IPS DF 19.7 (cell line): ENCODE data around the gene NKAIN2.
"Not testable (repeated sequence)": the region's sequence is repeated elsewhere in the genome, so short reads cannot be mapped to it uniquely, and the experiment has no call there.

ENCODE experiments used
- DNase-seq: peaks from one replicate; pipeline ENCODE4 v3.0.0-alpha.2; 2013; ENCODE audit warnings: low read depth, low spot score

Gene NKAIN2

DNA sequence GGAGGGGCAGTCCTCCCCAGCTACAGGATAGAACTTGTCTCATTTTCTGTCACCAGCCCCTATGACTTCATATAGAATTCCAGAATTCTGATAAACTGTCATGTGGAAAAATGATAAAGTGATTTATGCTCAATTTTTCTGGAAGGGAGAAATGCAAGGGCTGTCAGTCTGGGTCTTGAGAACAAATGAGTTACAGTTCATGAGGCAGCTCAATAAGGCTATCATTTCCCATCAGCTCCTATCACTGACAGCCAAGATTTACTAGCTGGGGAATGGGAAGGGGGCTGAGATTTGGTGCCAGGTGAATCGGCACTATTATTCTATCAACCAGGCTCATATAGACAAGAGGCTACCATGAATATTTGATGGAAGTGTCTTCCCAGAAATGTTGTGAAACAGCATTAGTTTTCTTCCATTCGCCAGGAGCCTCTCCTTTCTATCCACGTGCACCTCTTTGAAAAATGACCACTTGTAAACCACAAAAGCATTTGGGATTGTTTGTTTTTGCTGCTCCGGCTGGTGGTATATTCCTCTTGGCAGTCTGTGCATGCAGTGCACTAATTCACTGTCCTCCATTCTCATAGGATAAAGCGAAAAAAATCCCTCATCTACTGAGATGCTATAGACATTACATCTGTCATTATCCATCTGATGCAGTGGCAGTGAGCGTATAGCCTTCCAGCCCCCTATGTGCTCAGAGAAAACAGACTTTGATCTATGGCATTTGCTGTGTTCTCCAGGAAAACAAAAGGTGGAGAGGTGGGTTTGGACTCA, 629.9 kb downstream of the NKAIN2 start:
- no peak for DNase-seq

DNA sequence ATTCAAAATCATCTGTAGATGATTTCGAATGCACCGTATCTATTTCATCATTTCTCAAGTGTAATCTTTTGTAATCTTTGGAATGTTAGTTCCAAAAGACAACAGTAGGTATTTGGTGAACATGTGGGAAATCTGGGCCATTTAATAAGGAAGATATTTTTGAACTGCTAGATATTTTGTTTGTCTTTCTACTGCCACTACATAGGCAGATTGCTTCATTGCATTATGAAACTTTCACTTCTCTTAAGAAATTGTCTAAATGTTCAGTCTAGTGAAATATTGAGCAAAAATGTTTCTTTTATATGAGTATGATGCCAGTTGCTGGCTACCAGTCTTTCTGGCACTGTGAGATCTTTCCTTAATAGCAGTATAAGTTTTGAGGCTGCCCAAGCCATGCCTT, 630.8 kb downstream of the NKAIN2 start:
- no peak for DNase-seq

GRCh38 chr6:124436803-124437202, 633.1 kb downstream of the NKAIN2 start:
- DNase-seq: no peak

- no peak for DNase-seq
Measured at GRCh38 chr6:124438546-124439065, 634.9 kb downstream of the NKAIN2 start.

DNA sequence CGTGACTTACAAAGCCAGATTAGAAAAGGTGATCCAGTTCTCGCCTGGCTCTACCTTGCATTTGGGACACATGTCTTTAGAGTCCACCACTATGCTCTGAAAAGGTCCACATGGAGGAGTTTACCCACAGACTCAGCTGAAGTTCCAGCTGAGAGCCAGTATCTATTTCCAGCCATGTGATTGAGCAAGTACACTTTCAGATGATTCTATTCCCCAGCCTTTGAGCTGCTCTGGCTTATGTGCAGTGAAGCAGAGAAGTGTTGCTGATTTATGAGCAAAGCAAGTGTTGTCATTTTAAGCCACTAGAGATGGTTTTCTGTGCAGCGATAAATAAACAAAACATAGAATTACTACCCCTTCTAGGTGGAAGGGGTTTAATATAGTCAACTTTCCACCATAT, 637.8 kb downstream of the NKAIN2 start:
- no peak for DNase-seq

GRCh38 chr6:124443541-124443940, 639.9 kb downstream of the NKAIN2 start:
- no peak for DNase-seq

GRCh38 chr6:124445581-124445980, 641.9 kb downstream of the NKAIN2 start:
- no peak for DNase-seq

DNA sequence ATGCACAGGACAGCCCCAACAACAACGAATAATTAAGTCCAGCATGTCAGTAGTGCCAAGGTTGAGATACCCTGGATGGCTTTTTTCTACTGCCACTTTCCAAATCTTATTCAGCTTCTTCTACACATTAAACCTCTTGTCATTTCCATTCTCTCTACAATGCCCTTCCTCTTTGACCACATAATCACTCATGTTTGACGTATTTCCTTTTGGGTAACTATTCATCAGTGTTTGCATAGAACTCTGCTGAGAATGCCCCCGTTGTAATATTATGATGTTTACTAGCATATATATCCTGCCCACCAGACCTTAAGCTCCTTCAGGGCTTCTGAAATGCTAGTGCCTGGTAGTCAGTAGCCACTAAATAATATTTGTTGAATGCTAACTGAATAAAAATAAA, 643.3 kb downstream of the NKAIN2 start:
- no peak for DNase-seq

GRCh38 chr6:124459268-124459667, 655.6 kb downstream of the NKAIN2 start:
- no peak for DNase-seq

- DNase-seq: no peak
Measured at GRCh38 chr6:124462750-124463149, 659.1 kb downstream of the NKAIN2 start.

DNA sequence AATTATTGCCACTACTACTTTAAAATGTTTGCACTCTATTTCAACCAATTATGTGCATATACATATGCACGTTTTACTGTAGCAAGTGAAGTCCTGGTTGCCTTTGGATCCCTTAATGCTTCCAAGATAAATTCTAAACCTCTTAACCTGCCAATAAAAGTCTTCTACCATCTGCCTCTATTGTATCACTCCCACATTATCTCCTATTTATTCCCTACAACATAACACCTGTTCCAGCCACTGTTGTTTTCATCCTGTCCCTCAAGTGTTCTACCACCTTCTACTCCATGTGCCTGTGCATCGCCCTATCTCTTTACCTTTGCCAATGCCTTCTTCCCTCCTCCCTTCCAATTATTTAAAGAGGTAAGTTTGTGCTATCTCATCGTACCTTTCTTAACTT, 659.6 kb downstream of the NKAIN2 start:
- no peak for DNase-seq

DNA sequence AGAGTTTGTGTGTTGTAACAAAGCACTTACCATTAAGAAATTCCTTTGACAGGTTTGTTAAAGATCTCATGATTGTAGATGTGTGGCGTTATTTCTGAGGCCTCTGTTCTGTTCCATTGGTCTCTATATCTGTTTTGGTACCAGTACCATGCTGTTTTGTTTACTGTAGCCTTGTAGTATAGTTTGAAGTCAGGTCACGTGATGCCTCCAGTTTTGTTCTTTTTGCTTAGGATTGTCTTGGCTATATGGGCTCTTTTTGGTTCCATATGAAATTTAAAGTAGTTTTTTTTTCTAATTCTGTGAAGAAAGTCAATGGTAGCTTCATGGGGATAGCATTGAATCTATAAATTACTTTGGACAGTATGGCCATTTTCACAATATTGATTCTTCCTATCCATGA, 660.9 kb downstream of the NKAIN2 start:
- DNase-seq: not testable (repeated sequence)

DNA sequence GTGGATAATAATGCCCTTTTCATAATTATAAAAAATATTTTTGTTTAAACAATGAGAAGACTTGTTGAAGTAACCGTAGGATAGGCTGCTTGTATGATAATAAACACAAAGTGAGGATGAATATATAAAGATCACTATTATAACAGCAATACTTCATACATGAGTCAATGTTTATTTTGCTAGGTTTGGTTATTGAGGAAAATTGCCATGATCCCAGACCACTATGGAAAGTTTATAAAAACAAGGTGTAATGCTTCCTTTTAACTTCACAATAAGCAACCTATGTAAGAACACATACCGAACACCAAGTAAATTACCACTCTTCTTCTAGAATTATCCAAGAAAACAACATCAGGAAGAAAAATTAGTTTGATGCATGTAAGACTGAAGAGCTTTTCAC, 663.3 kb downstream of the NKAIN2 start:
- no peak for DNase-seq

GRCh38 chr6:124467366-124467765, 663.7 kb downstream of the NKAIN2 start:
- DNase-seq: no peak

DNA sequence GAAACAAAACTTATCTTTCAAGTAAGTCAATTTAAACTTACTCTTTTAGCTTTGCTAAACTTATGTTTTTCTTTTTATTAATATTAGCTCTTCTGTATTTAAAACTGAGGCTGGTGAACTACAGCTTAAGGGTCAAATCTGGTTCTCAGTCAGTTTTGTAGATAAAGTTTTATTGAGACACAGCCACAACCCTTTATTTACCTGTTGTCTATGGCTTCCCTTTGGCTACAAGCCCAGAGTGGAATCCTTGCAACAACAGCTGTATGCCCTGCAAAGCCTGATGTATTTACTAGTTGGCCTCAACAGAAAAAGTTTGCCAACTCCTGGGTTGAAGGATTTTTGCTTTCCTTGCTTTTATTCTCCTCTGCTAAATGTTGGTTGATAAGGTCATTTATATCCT, 667.1 kb downstream of the NKAIN2 start:
- no peak for DNase-seq

DNA sequence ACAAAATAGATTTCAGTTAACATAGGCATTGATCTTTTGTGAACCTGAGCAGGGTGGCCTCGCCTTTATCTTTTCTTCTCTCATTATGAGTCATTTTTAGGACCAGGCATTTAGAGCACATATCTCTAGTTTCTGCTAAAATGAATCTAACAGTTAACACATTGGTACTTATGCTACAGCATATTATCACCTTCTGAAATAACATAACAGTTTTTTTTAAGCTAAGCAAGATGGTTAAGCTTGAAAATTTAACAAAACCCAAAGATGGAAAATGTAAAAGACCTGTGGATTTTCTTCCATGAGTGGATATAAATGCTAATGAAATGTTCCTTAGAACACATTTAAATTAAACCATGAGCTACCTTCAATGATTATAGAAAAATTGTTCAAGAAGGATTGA, 671.5 kb downstream of the NKAIN2 start:
- no peak for DNase-seq

- no peak for DNase-seq
Measured at GRCh38 chr6:124478906-124479305, 675.2 kb downstream of the NKAIN2 start.

GRCh38 chr6:124479991-124480430, 676.3 kb downstream of the NKAIN2 start:
- no peak for DNase-seq

GRCh38 chr6:124482071-124482491, 678.4 kb downstream of the NKAIN2 start:
- DNase-seq: no peak

GRCh38 chr6:124487623-124488431, 684.2 kb downstream of the NKAIN2 start:
- DNase-seq: no peak

- no peak for DNase-seq
Measured at GRCh38 chr6:124490122-124490521, 686.5 kb downstream of the NKAIN2 start.

DNA sequence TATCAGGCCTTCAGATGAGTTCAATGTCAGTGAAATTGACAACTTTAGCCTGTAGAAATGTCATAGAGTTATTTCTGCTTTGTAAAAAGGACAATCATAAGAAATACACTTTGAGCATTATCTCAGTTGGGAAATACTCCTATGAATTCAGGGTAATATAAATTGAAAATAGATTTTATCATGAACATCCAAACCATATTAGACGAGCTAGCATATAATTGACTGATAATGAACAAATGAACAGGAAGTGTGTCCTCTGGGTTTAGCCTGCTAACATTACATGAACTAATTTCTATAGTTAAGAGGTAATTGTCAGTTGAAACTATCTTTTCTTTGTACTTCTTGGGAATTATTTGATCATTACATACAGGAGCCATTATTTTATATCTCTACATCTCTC, 689.6 kb downstream of the NKAIN2 start:
- no peak for DNase-seq
